Smooth muscle cell (in vitro differentiated cells): ENCODE data around the gene TNFAIP8. TPM values are rescaled to one million over a fixed set of nuclear protein-coding genes. Genes with fewer than 3 reads are reported as not detected.
"Not testable (repeated sequence)": the region's sequence is repeated elsewhere in the genome, so short reads cannot be mapped to it uniquely, and the experiment has no call there.

ENCODE experiments used
- DNase-seq: peaks from one replicate; lab custom pipeline; 2025; ENCODE audit not compliant: unreplicated experiment; lab: John Stamatoyannopoulos, UW
- H2AFZ ChIP-seq: fragments of 200-600 bp; sonication (generic); 2 replicates; pipeline ENCODE4 v1.6.0; 2016; ENCODE audit warnings: antibody characterized with exemption, low read depth, mild to moderate bottlenecking
- H3F3A ChIP-seq: fragments of 200-600 bp; sonication (generic); 2 replicates; pipeline ENCODE4 v1.6.0; 2017; ENCODE audit warnings: antibody characterized with exemption, low read depth
- H3K27ac ChIP-seq: fragments of 200-600 bp; sonication (generic); 2 replicates; pipeline ENCODE4 v1.5.1; 2016; ENCODE audit warnings: low read depth, mild to moderate bottlenecking
- H3K27me3 ChIP-seq: fragments of 200-600 bp; sonication (generic); 2 replicates; pipeline ENCODE4 v1.6.1; 2016; ENCODE audit warnings: low read depth, mild to moderate bottlenecking
- H3K36me3 ChIP-seq: fragments of 200-600 bp; sonication (generic); 2 replicates; pipeline ENCODE4 v1.5.1; 2016; ENCODE audit warnings: low read depth
- H3K4me1 ChIP-seq: fragments of 200-600 bp; sonication (generic); 2 replicates; pipeline ENCODE4 v1.5.1; 2016; ENCODE audit warnings: low read depth
- H3K4me2 ChIP-seq: fragments of 200-600 bp; sonication (generic); 2 replicates; pipeline ENCODE4 v1.6.0; 2016; ENCODE audit warnings: mild to moderate bottlenecking
- H3K4me3 ChIP-seq: fragments of 200-600 bp; sonication (generic); 2 replicates; pipeline ENCODE4 v1.5.1; 2016; ENCODE audit warnings: mild to moderate bottlenecking
- H3K79me2 ChIP-seq: fragments of 200-600 bp; sonication (generic); 2 replicates; pipeline ENCODE4 v1.6.0; 2016; ENCODE audit warnings: low read depth, mild to moderate bottlenecking
- H3K9ac ChIP-seq: fragments of 200-600 bp; sonication (generic); 2 replicates; pipeline ENCODE4 v1.6.0; 2016; ENCODE audit warnings: low read depth
- H3K9me3 ChIP-seq: fragments of 200-600 bp; sonication (generic); replicated peaks from 2 replicates; pipeline ENCODE4 v1.5.1; 2016; ENCODE audit warnings: low read depth
- H4K20me1 ChIP-seq: fragments of 200-600 bp; sonication (generic); 2 replicates; pipeline ENCODE4 v1.6.0; 2016; ENCODE audit warnings: low read depth
- WGBS: methylation state at CpG from one replicate; pipeline ENCODE4 v1.1.7; 2016; ENCODE audit warnings: low lambda C conversion rate; 5-methylcytosine and 5-hydroxymethylcytosine counted together
- polyA plus RNA-seq: library from polyadenylated mRNA; unstranded; fragments of >200 nt; fragmentation: Nextera tagmentation; extraction: Ambion mirVana; gene quantifications from 2 replicates; pipeline ENCODE4 v1.2.1, GENCODE V29; 2016
- total RNA-seq: library from RNA; depleted of rRNA; stranded (reverse); fragments of >200 nt; gene quantifications from 2 replicates; pipeline ENCODE4 v1.2.3, GENCODE V29; 2014
- TF ChIP-seq, protein P1 (sequence below): fragments of 200-600 bp; sonication (generic); IDR thresholded peaks from 2 replicates; pipeline ENCODE4 v1.5.1; 2017; ENCODE audit warnings: borderline replicate concordance, mild to moderate bottlenecking, antibody characterized with exemption; ENCODE audit not compliant: insufficient read depth, poor library complexity, severe bottlenecking

Gene TNFAIP8
- total and polyA plus RNA-seq, 2 experiments from 2014 or later, result 15.7 to 81.2 TPM

DNA sequence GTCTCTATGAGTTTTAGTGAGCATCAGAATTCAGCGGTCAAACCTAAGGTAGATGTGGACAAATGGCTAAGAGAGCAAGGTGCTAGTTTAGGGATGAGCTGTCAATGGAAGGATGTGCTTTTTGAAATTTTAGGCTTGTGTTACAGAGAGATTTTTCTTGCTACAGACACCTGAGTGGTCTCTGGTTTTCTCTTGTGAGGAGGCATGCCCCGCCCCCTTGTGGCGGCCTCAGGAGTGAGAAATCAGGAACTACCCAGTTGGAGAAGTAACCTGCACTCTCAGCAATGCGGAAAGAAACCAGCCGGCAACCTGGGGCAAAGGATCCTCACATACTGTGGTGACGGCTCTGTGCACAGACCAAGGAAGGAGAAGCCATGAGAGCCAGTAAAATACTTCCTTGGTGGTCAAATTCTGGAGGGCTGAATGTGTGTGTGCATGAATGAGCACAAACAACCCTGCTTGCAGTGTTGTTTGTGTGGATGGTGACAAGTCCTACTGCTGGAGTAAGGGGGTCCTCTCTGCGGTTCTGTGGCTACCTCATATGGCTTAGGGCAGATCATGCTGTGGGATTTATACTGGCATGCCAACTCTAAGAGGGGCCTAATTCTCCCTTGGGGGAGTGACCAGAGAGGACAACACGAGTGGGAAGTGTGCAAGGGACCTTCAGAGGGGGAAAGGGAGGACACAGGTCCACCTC lies 79.8 kb downstream of the TNFAIP8 start:
- Histone ChIP-seq H3K79me2 (no peaks in the 10 kb centered on the region), H3K27me3 (no peaks in the 10 kb centered on the region), H3K4me3 (no peak overlapping the region), H3K4me2 (no peak overlapping the region), H2AFZ (no peak overlapping the region), H3K4me1 (no peaks in the 10 kb centered on the region), H4K20me1 (no peaks in the 10 kb centered on the region), H3K9me3 (no peaks in the 10 kb centered on the region), H3K36me3 (no peaks in the 10 kb centered on the region), H3K27ac (no peak overlapping the region), H3F3A (no peaks in the 10 kb centered on the region), H3K9ac (no peak overlapping the region)
- whole genome bisulfite sequencing, result 54% methylated on average over 8 of the region's 8 CpGs
- TF ChIP-seq, protein P1, sequence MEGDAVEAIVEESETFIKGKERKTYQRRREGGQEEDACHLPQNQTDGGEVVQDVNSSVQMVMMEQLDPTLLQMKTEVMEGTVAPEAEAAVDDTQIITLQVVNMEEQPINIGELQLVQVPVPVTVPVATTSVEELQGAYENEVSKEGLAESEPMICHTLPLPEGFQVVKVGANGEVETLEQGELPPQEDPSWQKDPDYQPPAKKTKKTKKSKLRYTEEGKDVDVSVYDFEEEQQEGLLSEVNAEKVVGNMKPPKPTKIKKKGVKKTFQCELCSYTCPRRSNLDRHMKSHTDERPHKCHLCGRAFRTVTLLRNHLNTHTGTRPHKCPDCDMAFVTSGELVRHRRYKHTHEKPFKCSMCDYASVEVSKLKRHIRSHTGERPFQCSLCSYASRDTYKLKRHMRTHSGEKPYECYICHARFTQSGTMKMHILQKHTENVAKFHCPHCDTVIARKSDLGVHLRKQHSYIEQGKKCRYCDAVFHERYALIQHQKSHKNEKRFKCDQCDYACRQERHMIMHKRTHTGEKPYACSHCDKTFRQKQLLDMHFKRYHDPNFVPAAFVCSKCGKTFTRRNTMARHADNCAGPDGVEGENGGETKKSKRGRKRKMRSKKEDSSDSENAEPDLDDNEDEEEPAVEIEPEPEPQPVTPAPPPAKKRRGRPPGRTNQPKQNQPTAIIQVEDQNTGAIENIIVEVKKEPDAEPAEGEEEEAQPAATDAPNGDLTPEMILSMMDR, result peak; percentile 59
- peak; percentile 2 for DNase-seq

DNA sequence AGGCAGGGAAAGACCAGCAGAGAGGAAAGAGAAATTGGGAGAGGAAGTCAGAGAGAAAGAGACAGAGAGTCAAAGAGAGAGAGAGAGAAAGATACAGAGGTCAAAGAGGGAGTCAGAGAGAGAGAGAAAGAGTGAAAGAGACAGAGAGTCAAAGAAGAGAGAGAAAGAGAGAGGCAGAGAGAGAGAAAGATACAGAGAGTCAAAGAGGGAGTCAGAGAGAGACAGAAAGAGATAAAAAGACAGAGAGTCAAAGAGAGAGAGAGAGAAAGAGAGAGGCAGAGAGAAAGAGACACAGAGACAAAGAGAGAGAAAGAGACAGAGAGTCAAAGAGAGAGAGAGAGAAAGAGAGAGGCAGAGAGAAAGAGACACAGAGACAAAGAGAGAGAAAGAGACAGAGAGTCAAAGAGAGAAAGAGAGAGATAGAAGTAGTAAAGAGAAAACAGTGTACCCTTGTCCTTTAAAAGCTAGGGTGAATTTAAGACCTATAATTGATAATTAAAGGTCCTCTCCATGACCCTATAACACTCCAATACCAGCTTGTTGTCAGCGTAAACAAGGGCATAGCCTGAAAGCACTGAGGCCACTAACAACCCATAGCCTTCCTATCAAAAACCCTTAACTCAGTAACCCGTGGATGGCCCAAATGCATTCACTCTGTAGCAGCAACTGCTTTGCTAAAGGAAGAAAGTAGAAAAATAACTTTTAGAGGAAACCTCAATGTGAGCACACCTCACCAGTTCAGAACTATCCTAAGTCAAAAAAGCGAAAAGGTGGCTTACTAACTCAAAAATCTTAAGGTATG lies 82.2 kb downstream of the TNFAIP8 start:
- not testable (repeated sequence) for H3K79me2 ChIP-seq, H3K4me1 ChIP-seq, H3K27ac ChIP-seq, H3K9ac ChIP-seq, H3K4me2 ChIP-seq, H3K9me3 ChIP-seq, H3K4me3 ChIP-seq, H3F3A ChIP-seq, H3K27me3 ChIP-seq, H4K20me1 ChIP-seq, H3K36me3 ChIP-seq, H2AFZ ChIP-seq, DNase-seq
- WGBS, result 88% methylated on average over 3 of the region's 3 CpGs

DNA sequence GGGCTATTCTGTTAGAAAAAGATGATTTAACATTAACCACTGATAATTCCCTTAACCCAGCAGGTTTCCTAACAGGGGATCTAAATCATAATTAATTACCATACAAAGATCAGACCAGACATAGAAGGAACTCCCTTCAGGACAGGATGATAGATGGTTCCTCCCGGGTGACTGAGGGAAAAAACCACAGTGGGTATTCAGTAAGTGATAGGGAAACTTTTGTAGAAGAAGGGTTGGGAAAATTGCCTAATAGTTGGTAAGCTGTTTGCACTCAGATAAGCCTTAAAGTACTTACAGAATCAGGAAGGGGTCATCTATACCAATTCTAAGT lies 82.7 kb downstream of the TNFAIP8 start:
- H3K27ac ChIP-seq, H3K4me2 ChIP-seq, H3K79me2 ChIP-seq, H3K4me3 ChIP-seq, H3K9ac ChIP-seq, DNase-seq, H4K20me1 ChIP-seq, H3K4me1 ChIP-seq, H3K36me3 ChIP-seq, H3K9me3 ChIP-seq, H3F3A ChIP-seq, H2AFZ ChIP-seq, H3K27me3 ChIP-seq: not testable (repeated sequence)
- WGBS, result 41% methylated on average over 1 of the region's 1 CpG

DNA sequence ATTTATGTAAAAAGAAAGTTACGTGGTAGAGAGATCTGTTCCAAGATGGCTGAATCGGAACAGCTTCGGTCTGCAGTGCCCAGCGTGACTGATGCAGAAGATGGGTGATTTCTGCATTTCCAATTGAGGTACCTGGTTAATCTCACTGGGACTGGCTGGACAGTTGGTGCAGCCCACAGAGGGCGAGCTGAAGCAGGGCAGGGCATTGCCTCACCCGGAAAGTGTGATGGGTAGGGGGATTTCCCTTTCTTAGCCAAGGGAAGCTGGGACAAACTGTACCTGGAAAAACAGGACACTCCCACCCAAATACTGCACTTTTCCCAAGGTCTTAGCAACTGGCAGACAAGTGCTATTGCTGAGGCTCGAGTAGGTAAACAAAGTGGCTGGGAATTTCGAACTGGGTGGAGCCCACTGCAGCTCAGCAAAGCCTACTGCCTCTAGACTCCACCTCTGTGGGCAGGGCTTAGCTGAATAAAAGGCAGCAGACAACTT lies 83.4 kb downstream of the TNFAIP8 start:
- WGBS, result 92% methylated on average over 8 of the region's 8 CpGs
- no peaks in the 10 kb centered on the region for H3K79me2 ChIP-seq
- no peaks in the 10 kb centered on the region for H4K20me1 ChIP-seq
- H3K9ac ChIP-seq, result no peak overlapping the region
- H3K4me3 ChIP-seq, result no peak overlapping the region
- no peak overlapping the region for H3K27ac ChIP-seq
- no peak for DNase-seq
- TF ChIP-seq, protein P1, result no peak
- H2AFZ ChIP-seq, result no peak overlapping the region
- no peak overlapping the region for H3K4me2 ChIP-seq
- no peaks in the 10 kb centered on the region for H3K4me1 ChIP-seq
- H3K27me3 ChIP-seq, result no peaks in the 10 kb centered on the region
- H3K36me3 ChIP-seq, result no peaks in the 10 kb centered on the region
- H3F3A ChIP-seq, result no peaks in the 10 kb centered on the region
- no peaks in the 10 kb centered on the region for H3K9me3 ChIP-seq

DNA sequence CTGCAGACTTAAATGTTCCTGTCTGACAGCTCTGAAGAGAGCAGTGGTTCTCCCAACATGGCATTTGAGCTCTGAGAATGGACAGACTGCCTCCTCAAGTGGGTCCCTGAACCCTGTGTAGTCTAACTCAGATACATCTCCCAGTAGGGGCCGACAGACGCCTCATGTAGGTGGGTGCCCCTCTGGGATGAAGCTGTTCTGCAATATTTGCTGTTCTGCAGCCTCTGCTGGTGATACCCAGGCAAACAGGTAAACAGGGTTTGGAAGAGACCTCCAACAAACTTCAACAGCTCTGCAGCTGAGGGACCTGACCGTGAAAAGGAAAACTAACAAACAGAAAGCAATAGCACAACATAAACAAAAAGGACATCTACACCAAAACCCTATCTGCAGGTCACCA lies 83.8 kb downstream of the TNFAIP8 start:
- not testable (repeated sequence) for H3K4me2 ChIP-seq, H2AFZ ChIP-seq, H3K36me3 ChIP-seq, H3K27ac ChIP-seq, H3K4me3 ChIP-seq, DNase-seq, H3F3A ChIP-seq, H3K79me2 ChIP-seq, H3K9me3 ChIP-seq, H3K4me1 ChIP-seq, H3K9ac ChIP-seq, H4K20me1 ChIP-seq, H3K27me3 ChIP-seq
- 95% methylated on average over 3 of the region's 3 CpGs for WGBS

DNA sequence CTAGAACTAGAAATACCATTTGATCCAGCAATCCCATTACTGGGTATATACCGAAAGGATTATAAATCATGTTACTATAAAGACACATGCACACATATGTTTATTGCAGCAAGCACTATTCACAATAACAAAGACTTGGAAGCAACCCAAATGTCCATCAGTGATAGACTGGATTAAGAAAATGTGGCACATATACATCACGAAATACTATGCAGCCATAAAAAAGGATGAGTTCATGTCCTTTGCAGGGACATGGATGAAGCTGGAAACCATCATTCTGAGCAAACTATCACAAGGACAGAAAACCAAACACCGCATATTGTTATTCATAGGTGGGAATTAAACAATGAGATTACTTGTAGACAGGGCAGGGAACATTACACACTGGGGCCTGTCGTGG lies 88.8 kb downstream of the TNFAIP8 start:
- not testable (repeated sequence) for H3F3A ChIP-seq, H2AFZ ChIP-seq, H3K79me2 ChIP-seq, H3K9me3 ChIP-seq, H3K36me3 ChIP-seq, H3K4me1 ChIP-seq, H3K27me3 ChIP-seq, DNase-seq, H4K20me1 ChIP-seq, H3K4me3 ChIP-seq, H3K27ac ChIP-seq, H3K4me2 ChIP-seq, H3K9ac ChIP-seq
- 94% methylated on average over 4 of the region's 4 CpGs for WGBS
